ENCODE data around the gene CDK19. TPM values are rescaled to one million over a fixed set of nuclear protein-coding genes. Genes with fewer than 3 reads are reported as not detected.

Gene CDK19
- total RNA-seq, 1 experiment from 2014 or later = 11.7 TPM

DNA sequence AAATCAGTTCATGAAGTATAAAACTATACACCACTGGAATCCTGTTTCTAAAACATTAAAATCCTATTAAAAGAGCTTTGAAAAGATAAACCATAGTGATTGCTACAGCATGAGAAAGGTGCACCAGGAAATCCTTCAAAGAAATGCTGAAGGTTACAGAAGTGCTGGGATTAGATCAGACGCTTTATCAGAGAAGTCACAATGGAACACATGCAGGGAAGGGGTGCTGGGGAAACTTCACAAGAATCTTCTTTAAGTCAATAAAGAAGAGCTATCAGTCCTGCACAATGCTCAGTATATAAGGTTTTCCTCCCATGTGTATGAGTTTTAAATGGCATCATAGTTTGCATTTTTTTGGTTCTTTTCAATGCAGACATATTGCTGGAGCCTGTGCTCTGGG is 201.2 kb downstream of the CDK19 start:
- H3K36me3 Mint-ChIP-seq = peaks cover 5% of the 10 kb centered on the region
- DNase-seq (ENCODE audit: low spot score) = no peak
- no peak for ATAC-seq
- H3K9me3 Mint-ChIP-seq = no peaks in the 10 kb centered on the region
- ChIA-PET POLR2A (no interaction called here), CTCF (no interaction called here)
- no peaks in the 10 kb centered on the region for H3K27me3 Mint-ChIP-seq (ENCODE audit: low read depth)
- peaks cover 50% of the 10 kb centered on the region for H3K4me1 Mint-ChIP-seq
- TF ChIP-seq ZNF121 (CRISPR knock-in tag; IDR thresholded peaks at IDR 0.05) = no peak
- 0 out of 2 replicates have a peak overlapping the region, but pooled peaks have one; percentile 7 for H3K27ac Mint-ChIP-seq
- H3K4me3 Mint-ChIP-seq = no peak overlapping the region

- Mint-ChIP-seq H3K27me3 (ENCODE audit: low read depth) (no peaks in the 10 kb centered on the region), H3K9me3 (no peaks in the 10 kb centered on the region), H3K36me3 (peaks cover 3% of the 10 kb centered on the region), H3K27ac (peak overlapping the region; percentile 39; the same call in 1 of the 2 replicates), H3K4me3 (no peak overlapping the region), H3K4me1 (peaks cover 42% of the 10 kb centered on the region)
- CTCF ChIA-PET = no interaction called here
- POLR2A ChIA-PET = no interaction called here
- ATAC-seq (no peak), DNase-seq (ENCODE audit: low spot score) (no peak)
- TF ChIP-seq NR3C1 (CRISPR knock-in tag; conservative IDR thresholded peaks at IDR 0.05; ENCODE audit: low read depth) (no peak), IRF1 (CRISPR knock-in tag; IDR thresholded peaks at IDR 0.05) (no peak), ZNF532 (CRISPR knock-in tag; IDR thresholded peaks at IDR 0.05; ENCODE audit: borderline replicate concordance) (no peak), ZSCAN18 (CRISPR knock-in tag; IDR thresholded peaks at IDR 0.05) (no peak), FOXK1 (CRISPR knock-in tag; IDR thresholded peaks at IDR 0.05) (no peak), E2F5 (CRISPR knock-in tag; IDR thresholded peaks at IDR 0.05) (no peak), ZNF425 (CRISPR knock-in tag; conservative IDR thresholded peaks at IDR 0.05) (no peak), AFF4 (CRISPR knock-in tag; IDR thresholded peaks at IDR 0.05; ENCODE audit: borderline replicate concordance) (no peak), ZNF121 (CRISPR knock-in tag; IDR thresholded peaks at IDR 0.05) (no peak), PRDM15 (CRISPR knock-in tag; IDR thresholded peaks at IDR 0.05) (no peak), ELF4 (CRISPR knock-in tag; IDR thresholded peaks at IDR 0.05; ENCODE audit: low read depth) (no peak)
- TF ChIP-seq, protein P1, sequence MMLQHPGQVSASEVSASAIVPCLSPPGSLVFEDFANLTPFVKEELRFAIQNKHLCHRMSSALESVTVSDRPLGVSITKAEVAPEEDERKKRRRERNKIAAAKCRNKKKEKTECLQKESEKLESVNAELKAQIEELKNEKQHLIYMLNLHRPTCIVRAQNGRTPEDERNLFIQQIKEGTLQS (CRISPR knock-in tag; conservative IDR thresholded peaks at IDR 0.05) = no peak
These were observed 201.9 kb downstream of the CDK19 start for GRCh38 chr6:110613356-110613755.

All from WTC11 (cell line).